Testis (tissue), 2 donors: ENCODE measurements around the gene NEURL1.

ENCODE experiments used
- POLR2A ChIP-seq: fragments of 450-650 bp; IDR thresholded peaks from one replicate; pipeline ENCODE4 v1.6.1; 2017; ENCODE audit warnings: antibody characterized with exemption, mild to moderate bottlenecking, moderate library complexity
- TF ChIP-seq, protein P1 (sequence below), 3 experiments: fragments of 450-650 bp in 2 of 3; fragments of 200-600 bp in 1 of 3; sonication (generic) in 1 of 3; IDR thresholded peaks; one replicate each; pipeline ENCODE4 v1.5.1; 2016 to 2019; ENCODE audit warnings: antibody characterized with exemption in 3 of 3, mild to moderate bottlenecking in 2 of 3, moderate library complexity in 1 of 3

- TF ChIP-seq POLR2A, result no peak
- TF ChIP-seq, protein P1, sequence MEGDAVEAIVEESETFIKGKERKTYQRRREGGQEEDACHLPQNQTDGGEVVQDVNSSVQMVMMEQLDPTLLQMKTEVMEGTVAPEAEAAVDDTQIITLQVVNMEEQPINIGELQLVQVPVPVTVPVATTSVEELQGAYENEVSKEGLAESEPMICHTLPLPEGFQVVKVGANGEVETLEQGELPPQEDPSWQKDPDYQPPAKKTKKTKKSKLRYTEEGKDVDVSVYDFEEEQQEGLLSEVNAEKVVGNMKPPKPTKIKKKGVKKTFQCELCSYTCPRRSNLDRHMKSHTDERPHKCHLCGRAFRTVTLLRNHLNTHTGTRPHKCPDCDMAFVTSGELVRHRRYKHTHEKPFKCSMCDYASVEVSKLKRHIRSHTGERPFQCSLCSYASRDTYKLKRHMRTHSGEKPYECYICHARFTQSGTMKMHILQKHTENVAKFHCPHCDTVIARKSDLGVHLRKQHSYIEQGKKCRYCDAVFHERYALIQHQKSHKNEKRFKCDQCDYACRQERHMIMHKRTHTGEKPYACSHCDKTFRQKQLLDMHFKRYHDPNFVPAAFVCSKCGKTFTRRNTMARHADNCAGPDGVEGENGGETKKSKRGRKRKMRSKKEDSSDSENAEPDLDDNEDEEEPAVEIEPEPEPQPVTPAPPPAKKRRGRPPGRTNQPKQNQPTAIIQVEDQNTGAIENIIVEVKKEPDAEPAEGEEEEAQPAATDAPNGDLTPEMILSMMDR (IDR thresholded peaks at IDR 0.05), result no peak
Measured at GRCh38 chr10:103568505-103568904, 75.0 kb downstream of the NEURL1 start.
